ENCODE data around the gene TMEM119. TPM values are rescaled to one million over a fixed set of nuclear protein-coding genes. Genes with fewer than 3 reads are reported as not detected.

TMEM119 gene
- total and polyA plus RNA-seq, 2 of the 13 experiments (the other 11 are each of a cell fraction or from before 2014, with no cell fraction given), result not detected

DNA sequence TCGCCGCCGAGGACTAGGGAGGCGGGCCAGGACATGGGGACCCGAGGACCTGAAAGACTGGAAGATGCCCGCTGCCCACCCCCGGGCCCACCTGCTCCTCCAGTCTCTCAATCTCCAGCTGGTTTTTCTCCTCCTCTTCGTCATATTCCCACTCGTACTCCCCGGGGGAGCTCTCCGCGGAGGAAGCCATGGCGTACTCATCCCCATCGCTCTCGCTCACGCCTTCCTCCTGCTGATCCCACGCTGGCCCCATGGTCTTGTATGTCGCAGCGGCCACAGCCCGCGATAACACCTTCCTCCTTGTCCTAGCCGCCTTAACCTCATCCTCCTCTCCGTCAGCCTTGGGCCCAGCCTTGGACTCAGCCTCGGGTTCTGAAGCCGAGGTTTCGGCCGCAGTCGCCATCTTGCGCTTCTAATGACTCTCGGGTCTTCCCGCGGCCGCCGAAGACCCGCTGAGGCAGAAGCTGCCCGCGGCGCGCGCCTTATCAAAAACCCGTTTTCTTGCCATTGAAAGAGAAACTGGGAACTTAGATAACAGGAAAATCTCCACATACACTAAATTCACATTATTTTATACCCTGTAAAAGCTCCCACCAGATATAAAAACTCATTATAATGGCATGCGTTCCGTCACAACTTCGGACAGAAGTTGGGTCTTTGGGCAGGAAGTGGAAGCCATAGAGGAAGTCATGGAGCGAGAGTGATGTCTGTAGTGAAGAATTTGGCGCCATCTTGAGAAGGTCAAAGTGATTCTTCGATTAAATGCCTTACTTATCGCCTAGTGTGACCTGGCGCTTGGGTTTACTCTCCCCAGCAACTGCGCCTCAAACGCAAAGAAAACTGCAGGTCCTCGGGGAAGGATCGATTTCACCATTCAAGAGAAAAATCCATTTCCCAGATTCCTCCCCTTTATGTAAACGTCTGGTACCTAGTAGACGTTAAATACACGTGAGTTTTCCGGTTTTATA is 36.8 kb downstream of the TMEM119 start, which contains the start of gene SART3 (continued):
- TF ChIP-seq ZNF335 (CRISPR knock-in tag; IDR thresholded peaks at IDR 0.05), result peak; percentile 100
- no peak for TF ChIP-seq ZNF468 (CRISPR knock-in tag; IDR thresholded peaks at IDR 0.05)
- peak; percentile 71; the same call in 1 of the 2 replicates for TF ChIP-seq SMAD3 (CRISPR knock-in tag; IDR thresholded peaks at IDR 0.05)
- TF ChIP-seq ETV5 (CRISPR knock-in tag; IDR thresholded peaks at IDR 0.05; ENCODE audit: borderline replicate concordance), result peak; percentile 44
- peak; percentile 25; the same call in 1 of the 2 replicates for TF ChIP-seq HIVEP1 (CRISPR knock-in tag; IDR thresholded peaks at IDR 0.05)
- TF ChIP-seq YY1 (IDR thresholded peaks at IDR 0.05; ENCODE audit: insufficient read depth, insufficient replicate concordance, low read depth, low read length), result peak; percentile 91
- TF ChIP-seq EP300 (IDR thresholded peaks at IDR 0.05; ENCODE audit: low read depth in 2 of 2, low read length in 2 of 2), result peak in 1 of 2 experiments; percentile 33; a peak in 1 of 4 replicates
- 0 out of 2 replicates have a peak, but pooled peaks have one; percentile 19 for TF ChIP-seq EP300 (CRISPR knock-in tag; IDR thresholded peaks at IDR 0.05; ENCODE audit: borderline replicate concordance)
- TF ChIP-seq, protein P1, sequence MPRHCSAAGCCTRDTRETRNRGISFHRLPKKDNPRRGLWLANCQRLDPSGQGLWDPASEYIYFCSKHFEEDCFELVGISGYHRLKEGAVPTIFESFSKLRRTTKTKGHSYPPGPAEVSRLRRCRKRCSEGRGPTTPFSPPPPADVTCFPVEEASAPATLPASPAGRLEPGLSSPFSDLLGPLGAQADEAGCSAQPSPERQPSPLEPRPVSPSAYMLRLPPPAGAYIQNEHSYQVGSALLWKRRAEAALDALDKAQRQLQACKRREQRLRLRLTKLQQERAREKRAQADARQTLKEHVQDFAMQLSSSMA (CRISPR knock-in tag; IDR thresholded peaks at IDR 0.05), result peak; percentile 100
- peak; percentile 39; the same call in 1 of the 2 replicates for TF ChIP-seq ZNF24 (IDR thresholded peaks at IDR 0.05)
- TF ChIP-seq ZNF143 (CRISPR knock-in tag; IDR thresholded peaks at IDR 0.05), result peak; percentile 13; the same call in 1 of the 2 replicates
- TF ChIP-seq MAFG (CRISPR knock-in tag; IDR thresholded peaks at IDR 0.05), result no peak
